ENCODE results near the gene MTHFR.
A peak's percentile ranks its signal among the peaks of the same experiment; 100 is the strongest.

Gene MTHFR

DNA sequence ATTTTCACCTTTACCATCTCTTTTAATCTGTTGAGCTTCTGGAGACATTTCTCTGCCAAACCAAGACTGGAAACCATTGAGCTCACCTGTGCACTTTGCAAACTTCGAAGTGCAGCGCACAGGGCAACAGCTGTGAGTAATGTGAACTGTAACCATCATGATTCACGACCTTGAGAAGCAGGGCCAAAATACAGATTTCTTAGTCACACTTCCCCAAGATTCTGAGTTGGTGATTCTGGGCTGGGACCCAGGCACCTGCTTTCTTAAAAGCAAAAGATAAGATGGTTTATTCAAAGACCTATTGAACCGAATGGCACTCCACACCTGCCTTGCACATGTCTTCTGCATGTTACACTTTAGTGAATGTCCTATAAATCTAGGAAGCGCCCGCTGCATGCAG, 59.7 kb downstream of the MTHFR start:
- Mint-ChIP-seq H3K27ac (no peak overlapping the region), H3K36me3 (peaks cover 4% of the 10 kb centered on the region), H3K4me3 (no peak overlapping the region), H3K27me3 (no peaks in the 10 kb centered on the region), H3K9me3 (no peaks in the 10 kb centered on the region), H3K4me1 (peaks cover 27% of the 10 kb centered on the region)

DNA sequence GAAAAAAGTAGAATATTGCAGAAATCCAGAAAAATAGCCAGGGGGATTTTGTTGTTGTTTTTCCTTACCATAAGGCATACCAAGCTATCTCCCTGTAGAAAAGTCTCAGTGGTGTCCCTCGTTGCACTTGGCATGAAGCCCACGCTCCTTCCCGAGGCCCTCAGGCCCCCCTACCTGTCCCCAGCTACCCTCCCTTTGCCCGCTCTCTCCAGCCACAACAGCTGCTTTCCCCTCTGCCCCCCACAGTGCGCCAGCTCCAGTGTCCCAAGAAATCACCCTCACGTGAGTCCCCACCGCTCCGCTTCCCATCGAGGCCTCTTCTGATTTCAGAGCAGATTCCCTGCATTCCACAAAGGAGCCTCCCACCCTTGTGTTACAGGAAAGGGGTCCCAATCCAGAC, 61.5 kb downstream of the MTHFR start:
- H3K4me3 Mint-ChIP-seq: no peak overlapping the region
- peaks cover 44% of the 10 kb centered on the region for H3K4me1 Mint-ChIP-seq
- H3K9me3 Mint-ChIP-seq: no peaks in the 10 kb centered on the region
- H3K36me3 Mint-ChIP-seq: peaks cover 4% of the 10 kb centered on the region
- no peaks in the 10 kb centered on the region for H3K27me3 Mint-ChIP-seq
- no peak overlapping the region for H3K27ac Mint-ChIP-seq

DNA sequence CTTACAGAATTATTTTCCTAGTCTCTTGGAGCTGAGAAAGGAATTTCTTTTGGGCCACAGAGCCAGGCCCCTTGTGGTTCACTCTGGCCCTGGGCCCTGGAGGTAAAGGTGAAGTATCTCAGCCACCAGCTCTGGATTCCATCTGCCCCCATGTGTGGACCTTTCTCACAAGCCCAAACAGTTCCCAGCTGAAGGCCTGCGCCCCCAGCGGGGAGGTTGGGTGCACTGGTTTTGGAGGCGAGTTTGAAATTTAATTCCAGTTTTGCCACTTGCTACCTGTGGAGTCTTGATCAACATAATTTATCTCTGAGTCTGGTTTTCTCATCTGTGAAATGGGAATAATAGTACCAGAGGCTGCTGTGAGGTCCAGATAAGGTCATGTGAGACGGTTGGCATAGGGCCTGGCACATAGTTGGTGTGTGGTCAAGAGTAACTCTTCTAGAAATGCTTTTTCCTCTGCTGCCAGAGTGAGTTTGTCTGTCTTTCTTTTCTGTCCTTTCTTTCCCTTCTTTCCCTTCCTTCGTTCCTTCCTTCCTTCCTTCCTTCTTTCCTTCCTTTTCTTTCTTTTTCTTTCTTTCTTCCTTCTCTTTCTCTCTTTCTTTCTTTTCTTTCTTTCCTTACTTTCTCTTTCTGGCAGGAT, 63.7 kb downstream of the MTHFR start:
- Mint-ChIP-seq H3K4me1 (peaks cover 61% of the 10 kb centered on the region), H3K9me3 (no peaks in the 10 kb centered on the region), H3K4me3 (peak overlapping the region; percentile 12), H3K27me3 (no peaks in the 10 kb centered on the region), H3K36me3 (peaks cover 4% of the 10 kb centered on the region), H3K27ac (peak overlapping the region; percentile 19)

DNA sequence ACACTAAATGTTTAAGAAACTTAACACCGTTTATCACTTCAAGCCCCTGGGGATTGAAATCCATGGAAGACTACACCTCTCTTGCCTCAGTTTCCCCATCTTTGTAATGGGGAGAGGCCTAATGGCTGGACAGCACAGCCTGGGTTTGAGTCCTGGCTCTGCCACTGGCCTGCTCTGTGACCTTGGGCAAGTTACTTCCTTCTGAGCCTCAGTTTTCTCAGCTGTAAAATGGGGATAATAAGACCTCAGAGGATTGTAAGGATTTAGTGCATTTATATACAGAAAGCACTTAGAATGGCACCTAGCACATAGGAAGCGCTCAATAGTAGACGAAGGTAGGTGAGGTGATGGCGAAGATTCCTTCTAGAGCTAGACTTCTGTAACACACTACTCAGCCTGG, 64.3 kb downstream of the MTHFR start:
- H3K4me1 Mint-ChIP-seq: peaks cover 61% of the 10 kb centered on the region
- H3K27ac Mint-ChIP-seq: no peak overlapping the region
- no peak overlapping the region for H3K4me3 Mint-ChIP-seq
- no peaks in the 10 kb centered on the region for H3K9me3 Mint-ChIP-seq
- no peaks in the 10 kb centered on the region for H3K36me3 Mint-ChIP-seq
- H3K27me3 Mint-ChIP-seq: no peaks in the 10 kb centered on the region

DNA sequence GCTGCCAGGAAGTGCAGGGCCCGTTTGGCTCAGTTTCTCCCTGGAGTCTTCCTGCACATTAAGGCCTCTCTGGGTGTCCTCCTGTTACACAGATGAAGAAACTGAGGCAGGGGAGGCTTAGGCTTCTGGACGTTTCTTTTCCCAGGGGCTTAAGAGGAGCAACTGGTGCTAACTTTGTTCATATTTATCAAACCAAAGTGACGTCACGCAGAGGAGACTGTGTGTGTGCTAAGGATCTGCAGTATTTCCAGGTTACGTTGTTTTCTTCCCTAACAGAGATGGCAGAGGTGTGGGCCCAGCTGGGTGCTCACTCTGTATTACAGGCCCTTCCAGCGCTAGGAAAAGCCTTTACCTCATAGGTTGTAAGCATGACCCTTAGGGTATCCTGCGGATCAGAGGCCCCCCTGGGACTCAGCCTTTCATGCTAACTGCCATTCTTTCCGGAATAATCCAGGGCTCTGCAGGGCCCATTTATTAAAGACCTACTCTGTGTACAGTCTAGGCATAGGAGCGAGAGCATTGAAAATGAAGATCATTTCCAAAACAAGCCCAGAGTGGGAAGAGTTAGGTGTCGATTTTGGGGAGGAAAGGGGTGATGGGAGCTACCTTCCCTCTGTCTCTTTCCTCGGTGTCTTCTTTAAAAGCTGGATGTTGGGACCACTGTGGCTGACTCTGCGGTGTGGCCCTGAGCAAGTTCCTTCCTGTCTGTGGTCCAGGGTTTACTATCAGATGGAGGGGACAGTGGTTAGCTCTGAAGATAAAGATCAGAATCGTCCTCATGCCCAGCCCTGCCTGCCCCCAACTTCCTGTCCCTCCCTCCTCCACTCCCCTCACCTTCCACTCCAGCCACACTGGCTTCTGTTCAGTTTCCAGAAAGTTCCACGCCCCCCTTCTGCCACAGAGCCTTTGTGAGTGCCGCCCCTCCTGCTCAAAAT, 65.2 kb downstream of the MTHFR start:
- Mint-ChIP-seq H3K27me3 (no peaks in the 10 kb centered on the region), H3K4me3 (peak overlapping the region; percentile 49), H3K4me1 (peaks cover 61% of the 10 kb centered on the region), H3K27ac (peak overlapping the region; percentile 51), H3K9me3 (no peaks in the 10 kb centered on the region), H3K36me3 (no peaks in the 10 kb centered on the region)

DNA sequence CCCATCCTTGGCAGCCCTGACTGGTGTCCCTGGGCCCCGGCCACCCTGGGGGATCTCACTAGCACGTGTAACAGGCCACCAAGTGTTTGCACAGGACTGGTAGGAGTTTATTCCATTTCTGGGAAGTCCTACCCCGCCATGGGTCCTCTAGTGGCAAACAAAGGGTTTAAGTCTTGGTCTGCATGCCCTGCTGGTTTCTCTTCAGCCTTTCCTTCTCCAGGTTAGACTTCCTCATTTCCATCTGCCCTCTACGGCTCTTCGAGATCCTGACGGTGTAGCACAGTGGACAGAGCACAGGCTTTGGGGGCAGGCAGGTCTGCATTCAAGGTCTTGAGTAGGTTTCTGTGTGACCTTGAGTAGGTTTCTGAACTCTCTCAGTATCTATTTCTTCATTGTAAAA, 67.0 kb downstream of the MTHFR start:
- H3K4me1 Mint-ChIP-seq: peaks cover 64% of the 10 kb centered on the region
- no peaks in the 10 kb centered on the region for H3K9me3 Mint-ChIP-seq
- no peaks in the 10 kb centered on the region for H3K27me3 Mint-ChIP-seq
- no peaks in the 10 kb centered on the region for H3K36me3 Mint-ChIP-seq
- H3K4me3 Mint-ChIP-seq: no peak overlapping the region
- H3K27ac Mint-ChIP-seq: peak overlapping the region; percentile 17

DNA sequence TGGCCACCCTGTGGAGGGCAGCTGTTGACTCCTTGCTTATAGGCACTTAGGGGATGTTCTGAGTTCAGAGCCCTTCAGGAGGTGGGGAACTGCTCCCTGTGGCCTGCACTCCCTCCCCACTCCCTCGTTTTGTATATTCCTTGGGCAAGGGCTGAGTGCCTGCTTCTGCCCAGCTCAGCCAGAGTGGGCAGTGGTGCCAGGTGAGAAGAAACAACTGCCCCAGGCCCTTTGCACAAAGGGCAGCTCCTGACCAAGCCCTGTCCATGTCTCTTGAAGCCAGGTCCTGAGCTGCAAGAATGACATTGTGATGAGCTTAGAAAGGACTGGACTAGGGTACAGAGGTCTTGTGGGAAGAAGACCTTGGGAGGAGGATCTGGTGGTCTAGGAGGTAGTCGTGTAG, 67.7 kb downstream of the MTHFR start:
- Mint-ChIP-seq H3K9me3 (no peaks in the 10 kb centered on the region), H3K36me3 (no peaks in the 10 kb centered on the region), H3K4me3 (no peak overlapping the region), H3K27ac (no peak overlapping the region), H3K4me1 (peaks cover 66% of the 10 kb centered on the region), H3K27me3 (no peaks in the 10 kb centered on the region)

DNA sequence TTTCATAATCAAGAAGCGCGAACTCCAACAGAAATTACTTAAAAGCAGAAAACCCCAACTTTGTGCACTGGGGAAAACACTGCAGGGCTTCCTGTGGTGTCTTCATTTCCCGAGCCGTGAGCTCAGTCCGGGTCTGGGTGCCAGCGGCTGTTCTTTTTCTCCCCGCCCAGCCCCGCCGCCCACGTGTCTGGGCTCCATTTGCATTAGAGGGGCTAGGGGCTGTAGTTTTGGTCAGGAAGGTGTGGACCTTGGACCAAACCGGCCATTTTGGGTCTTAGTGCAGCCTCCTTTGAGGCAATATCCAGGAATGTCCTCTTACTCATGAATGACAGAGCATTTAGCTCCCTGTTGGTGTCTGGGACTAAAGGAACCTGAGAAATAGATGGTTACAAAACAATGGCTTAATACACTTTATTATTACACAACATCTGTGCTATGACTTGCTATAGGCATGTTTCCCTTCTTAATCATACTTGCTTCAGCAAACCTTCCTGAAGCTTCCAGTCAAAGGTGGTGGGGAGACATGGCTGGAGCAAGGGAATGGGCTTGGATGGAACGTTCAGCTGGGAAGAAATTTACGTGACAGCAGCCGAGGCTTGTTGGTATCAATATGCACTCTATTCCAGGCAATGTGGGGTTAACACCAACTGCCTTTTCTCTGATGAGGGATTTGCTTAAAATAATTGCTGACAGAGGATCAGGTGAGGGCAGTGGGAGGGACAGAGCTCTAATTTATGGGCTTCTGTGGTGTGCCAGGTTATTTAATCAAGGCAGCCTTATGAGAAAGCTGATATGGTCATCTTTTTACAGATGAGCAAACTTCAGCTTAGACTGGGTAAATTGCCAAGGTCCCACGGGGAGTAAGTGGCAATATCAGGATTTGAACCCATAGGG, 68.8 kb downstream of the MTHFR start:
- Mint-ChIP-seq H3K36me3 (no peaks in the 10 kb centered on the region), H3K4me1 (peaks cover 67% of the 10 kb centered on the region), H3K9me3 (no peaks in the 10 kb centered on the region), H3K4me3 (peak overlapping the region; percentile 95), H3K27me3 (no peaks in the 10 kb centered on the region), H3K27ac (peak overlapping the region; percentile 12)

DNA sequence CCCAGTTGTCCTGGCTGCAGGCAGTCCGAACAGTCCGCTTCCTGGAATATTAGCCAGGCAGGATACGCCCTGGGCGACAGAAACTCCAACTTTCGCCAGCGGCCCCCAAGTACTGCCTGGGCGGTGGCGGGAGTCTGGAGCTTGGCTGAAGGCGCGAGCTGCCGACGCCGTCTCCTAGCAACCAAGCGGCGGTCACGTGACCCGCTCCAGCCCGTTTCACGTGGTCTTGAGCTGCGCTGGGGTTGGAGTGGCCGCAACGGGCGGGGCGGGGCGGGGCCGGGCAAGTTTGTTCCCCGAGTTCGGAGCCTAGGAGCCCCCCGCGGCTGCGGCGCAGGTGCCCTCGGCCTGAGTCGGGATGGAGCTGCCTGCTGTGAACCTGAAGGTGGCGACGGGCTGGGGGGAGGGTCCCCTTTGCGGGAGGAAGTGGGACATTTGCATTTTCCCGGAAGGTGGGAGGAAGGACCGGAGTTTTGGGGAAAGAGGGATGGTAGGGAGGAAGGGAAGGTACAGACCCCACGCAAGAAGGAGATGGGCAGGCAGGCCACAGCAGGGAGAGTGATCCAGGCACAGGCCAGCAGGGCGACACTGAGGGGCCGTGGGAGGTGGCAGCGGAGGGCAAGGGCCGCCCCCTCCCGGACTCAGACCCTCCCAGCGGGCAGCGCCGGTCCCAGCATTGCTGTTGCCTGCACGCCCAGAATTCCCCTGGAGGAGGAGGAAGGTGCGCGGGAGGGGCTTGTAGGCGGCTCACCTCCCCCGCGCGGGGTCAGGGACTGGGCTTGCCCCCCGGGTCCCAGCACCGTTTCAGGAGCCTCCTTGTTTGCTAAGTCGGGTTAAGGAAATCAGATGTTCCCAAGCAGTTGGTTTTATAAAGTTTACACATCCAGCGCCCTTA, 69.7 kb downstream of the MTHFR start, which contains the start of gene AGTRAP:
Gene AGTRAP (plus strand): TSS at position 283 of the 892 bp plus-strand sequence. CDS start 73 bp downstream, at position 356.
- H3K4me1 Mint-ChIP-seq: peaks cover 67% of the 10 kb centered on the region
- peak within 1 kb of the TSS; percentile 95 for H3K4me3 Mint-ChIP-seq
- H3K27ac Mint-ChIP-seq: peak within 1 kb of the TSS; percentile 92
- no peaks in the 10 kb centered on the region for H3K9me3 Mint-ChIP-seq
- no peaks in the 10 kb centered on the region for H3K36me3 Mint-ChIP-seq
- H3K27me3 Mint-ChIP-seq: no peaks in the 10 kb centered on the region

Data from activated naive CD4-positive, alpha-beta T cell treated with anti-CD3 and anti-CD28 coated beads, Interleukin-2, amount 50 U/mL, for 24 hours (primary cell).